Skin epidermis (tissue), 12 donors: ENCODE data around the gene PLCD3.

Experiments
- H3K27ac ChIP-seq, 21 experiments: fragments of 200-600 bp; sonication (generic) in 11 of 21; one replicate each; pipeline ENCODE4 v1.5.0; 2020; ENCODE audit warnings: mild to moderate bottlenecking in 3 of 21, inconsistent platforms in 2 of 21, moderate library complexity in 2 of 21
- H3K4me3 ChIP-seq, 7 experiments: fragments of 200-600 bp; sonication (generic) in 2 of 7; one replicate each; pipeline ENCODE4 v1.5.0; 2020; ENCODE audit warnings: inconsistent platforms in 2 of 7, mild to moderate bottlenecking in 2 of 7, moderate library complexity in 1 of 7

PLCD3 gene

DNA sequence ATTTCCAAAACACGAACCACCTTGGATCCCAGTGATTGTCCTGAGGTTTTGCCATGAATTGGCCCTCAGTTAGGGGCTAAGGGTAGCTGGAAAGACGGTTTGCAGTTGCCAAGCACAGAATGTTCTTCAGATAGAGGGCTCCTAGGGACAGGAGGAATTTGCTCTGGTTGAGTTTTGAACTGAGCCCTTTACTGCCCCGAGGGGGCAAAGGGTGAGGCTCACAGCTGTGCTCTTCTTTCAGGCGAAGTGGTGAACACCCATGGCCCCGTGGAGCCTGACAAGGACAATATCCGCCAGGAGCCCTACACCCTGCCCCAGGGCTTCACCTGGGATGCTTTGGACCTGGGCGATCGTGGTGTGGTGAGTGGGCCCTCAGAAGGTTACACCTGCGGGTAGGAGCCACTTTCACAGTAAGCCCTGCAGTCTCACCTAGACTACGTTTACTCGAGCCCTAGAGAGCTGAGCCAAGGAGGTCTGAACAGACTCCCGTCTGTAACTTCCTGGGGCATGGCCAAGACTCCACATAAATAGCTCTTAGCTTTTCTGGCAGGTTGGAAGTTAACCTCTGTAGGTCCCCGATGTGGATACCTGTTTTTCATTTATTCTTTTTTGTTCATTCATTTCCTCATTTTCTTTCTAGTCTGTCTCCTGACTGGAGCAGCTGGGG is 38.7 kb downstream of the PLCD3 start:
- no peak overlapping the region for H3K4me3 ChIP-seq
- peak overlapping the region in 20 of 21 experiments; percentile 15 to 87 (median 78) for H3K27ac ChIP-seq

DNA sequence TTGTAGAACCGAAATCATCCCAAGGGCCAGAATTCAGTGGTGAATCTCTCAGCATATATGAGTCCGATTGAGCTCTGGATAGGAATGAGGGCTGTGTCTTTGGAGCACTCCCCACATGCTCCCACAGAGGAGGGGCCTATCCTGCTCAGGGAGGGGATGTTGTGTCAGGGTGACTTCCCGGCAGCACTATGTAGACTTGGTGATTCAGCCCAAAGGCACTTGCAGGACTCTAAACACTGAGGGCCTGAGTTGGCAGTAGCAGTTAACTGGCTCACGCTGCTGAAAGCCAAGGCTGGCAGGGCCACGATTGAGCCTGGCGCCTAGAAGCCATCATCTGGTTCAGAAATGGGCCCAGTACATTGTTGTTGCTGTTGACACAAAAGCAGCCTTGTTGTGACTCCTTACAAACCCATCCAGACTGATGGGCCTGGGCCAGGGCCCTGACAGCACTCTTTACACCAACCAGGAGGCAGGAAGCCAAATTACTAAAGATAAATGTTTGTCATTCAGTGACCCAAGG is 39.3 kb downstream of the PLCD3 start:
- H3K27ac ChIP-seq = peak overlapping the region in 20 of 21 experiments; percentile 15 to 87 (median 78)
- H3K4me3 ChIP-seq = no peak overlapping the region

- Histone ChIP-seq H3K4me3 (no peak overlapping the region), H3K27ac (peak overlapping the region in 18 of 21 experiments; percentile 11 to 86 (median 75))
These were observed 40.4 kb downstream of the PLCD3 start for GRCh38 chr17:45091778-45092425.

DNA sequence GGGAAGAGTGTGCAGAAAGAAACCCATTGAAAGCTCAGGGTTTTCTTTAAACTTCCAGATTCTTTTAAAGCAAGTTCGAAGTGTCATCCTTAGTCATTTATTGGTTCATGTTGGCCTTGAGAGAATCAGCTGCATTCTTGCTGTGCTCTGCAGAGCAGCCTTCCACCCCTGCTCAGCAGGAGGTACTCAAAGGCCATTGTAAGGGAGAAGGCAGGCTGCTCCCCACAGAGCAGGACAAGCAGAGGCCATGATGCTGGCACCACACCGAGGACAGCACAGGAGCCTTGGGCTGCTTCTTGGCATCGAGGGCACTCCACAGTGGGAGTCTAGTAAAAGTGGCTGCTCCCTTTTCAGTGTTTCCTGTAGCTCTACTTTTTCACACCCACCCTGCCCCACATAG is 41.6 kb downstream of the PLCD3 start:
- no peak overlapping the region for H3K4me3 ChIP-seq
- peak overlapping the region in 6 of 21 experiments; percentile 3 to 83 (median 60) for H3K27ac ChIP-seq

DNA sequence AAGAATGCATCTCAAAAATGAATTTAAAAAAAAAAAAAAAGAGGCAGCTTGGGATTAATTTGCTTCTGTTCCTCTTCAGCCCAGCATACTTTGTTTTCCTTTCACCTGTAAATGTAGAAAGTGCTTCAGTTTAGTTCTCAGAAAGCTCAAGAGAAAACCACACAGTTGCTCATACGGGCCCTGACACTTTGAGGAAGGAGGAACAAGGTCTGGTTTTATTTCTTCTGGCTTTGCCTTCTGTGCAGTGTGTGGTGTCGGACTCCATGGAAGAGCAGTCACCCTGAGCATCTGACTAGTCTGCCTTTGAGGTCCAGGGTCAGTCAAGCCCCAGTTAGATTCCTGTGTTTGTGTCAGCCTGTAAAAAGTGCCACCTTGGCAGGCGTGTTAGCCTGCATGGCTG is 43.6 kb downstream of the PLCD3 start:
- Histone ChIP-seq H3K27ac (peak overlapping the region in 9 of 21 experiments; percentile 4 to 69 (median 56)), H3K4me3 (no peak overlapping the region)

DNA sequence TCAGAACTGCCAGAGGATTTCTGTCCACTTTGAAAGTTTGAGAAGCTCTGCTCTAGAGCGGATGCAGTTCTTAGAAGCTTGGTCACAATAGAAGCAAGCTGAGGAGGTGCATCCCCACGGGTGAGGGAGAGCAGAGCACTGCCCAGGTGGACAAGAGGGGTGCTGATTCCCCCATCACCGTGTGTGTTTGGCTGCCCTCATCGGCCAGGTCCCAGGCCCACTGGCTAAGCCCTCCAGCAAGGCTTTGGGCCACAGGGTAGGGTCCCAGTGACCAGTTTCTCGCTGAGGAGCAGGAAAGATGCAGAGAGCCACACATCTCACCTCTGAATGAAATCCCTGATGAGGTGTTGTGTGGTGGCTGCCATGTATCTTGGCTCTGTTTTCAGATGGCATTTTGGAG is 44.3 kb downstream of the PLCD3 start:
- Histone ChIP-seq H3K4me3 (no peak overlapping the region), H3K27ac (peak overlapping the region in 12 of 21 experiments; percentile 0 to 68 (median 40))

GRCh38 chr17:45087504-45087975 is 44.8 kb downstream of the PLCD3 start:
- Histone ChIP-seq H3K4me3 (no peak overlapping the region), H3K27ac (peak overlapping the region in 13 of 21 experiments; percentile 0 to 72 (median 40))

GRCh38 chr17:45086865-45087503 is 45.3 kb downstream of the PLCD3 start:
- Histone ChIP-seq H3K27ac (peak overlapping the region in 11 of 21 experiments; percentile 4 to 72 (median 45)), H3K4me3 (no peak overlapping the region)

DNA sequence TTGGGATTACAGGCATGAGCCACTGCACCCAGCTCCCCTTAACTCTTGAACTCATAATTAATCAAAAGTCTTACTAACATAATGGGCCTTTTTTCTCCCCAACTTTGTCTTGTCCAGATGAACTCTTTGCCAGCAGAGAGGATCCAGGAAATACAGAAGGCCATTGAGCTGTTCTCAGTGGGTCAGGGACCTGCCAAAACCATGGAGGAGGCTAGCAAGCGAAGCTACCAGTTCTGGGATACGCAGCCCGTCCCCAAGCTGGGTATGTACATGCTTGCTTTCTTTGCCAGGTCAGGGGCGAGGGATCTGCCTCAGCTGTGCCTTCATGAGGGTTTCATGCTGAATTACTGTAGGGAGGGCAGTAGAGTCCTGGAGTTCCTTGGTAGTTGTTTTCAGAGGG is 45.9 kb downstream of the PLCD3 start:
- Histone ChIP-seq H3K4me3 (no peak overlapping the region), H3K27ac (peak overlapping the region in 6 of 21 experiments; percentile 3 to 72 (median 42))

DNA sequence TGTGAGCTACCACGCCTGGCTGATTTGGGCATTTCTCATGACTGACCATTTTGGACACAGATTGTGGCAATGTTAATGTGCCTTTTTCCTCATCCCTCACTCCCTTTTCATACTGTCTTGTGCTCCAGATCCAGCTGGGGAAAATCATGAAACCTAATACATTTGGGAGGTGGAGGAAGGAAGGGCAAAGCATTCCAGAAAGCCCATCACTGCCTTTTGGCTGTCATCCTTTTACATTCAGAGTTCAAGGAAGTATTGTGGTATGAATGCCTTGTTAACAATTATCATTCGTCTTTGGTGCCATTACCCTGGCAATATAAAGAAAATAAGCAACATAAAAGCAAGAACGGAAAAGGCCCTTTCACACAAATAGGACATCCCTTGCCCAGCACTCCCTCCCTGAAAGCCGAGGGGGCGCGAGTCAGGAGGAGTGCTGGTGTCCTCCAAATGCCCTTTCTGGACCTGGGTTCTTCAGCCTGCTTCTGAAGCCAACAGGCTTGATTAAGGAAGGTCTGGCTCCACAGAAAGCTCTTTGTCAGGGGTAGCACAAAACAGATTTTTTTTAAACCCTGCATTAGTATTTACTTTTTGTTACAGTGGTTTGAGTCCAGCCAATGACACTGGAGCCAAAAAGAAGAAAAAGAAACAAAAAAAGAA is 51.1 kb downstream of the PLCD3 start:
- Histone ChIP-seq H3K27ac (peak overlapping the region in 1 of 21 experiments; percentile 71), H3K4me3 (no peak overlapping the region)

DNA sequence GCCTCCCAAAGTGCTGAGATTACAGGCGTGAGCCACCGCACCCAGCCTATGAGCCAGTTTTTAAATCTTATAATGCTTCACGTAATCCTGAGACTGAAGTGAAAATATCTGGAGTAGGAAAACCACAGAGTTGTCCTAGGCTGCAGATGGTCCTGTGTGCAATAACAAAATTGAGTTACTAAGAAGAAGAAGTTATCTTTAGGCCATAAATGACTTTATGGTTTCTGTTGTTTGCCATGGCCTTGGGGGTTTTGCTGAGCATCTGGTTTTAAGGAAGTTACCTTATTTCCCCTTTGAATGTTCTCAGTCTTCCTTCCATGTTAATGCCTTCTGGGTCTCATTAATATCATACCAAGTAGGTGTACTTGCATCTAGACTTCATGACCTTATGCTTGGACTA is 54.7 kb downstream of the PLCD3 start:
- H3K27ac ChIP-seq = peak overlapping the region in 10 of 21 experiments; percentile 10 to 75 (median 48)
- no peak overlapping the region for H3K4me3 ChIP-seq

- Histone ChIP-seq H3K27ac (peak overlapping the region in 9 of 21 experiments; percentile 16 to 63 (median 43)), H3K4me3 (no peak overlapping the region)
These were observed 58.8 kb downstream of the PLCD3 start for GRCh38 chr17:45073414-45074070.

- Histone ChIP-seq H3K4me3 (no peak overlapping the region), H3K27ac (no peak overlapping the region)
These were observed 61.5 kb downstream of the PLCD3 start for GRCh38 chr17:45070809-45071208.

- no peak overlapping the region for H3K27ac ChIP-seq
These were observed 62.3 kb downstream of the PLCD3 start for GRCh38 chr17:45070001-45070400.

GRCh38 chr17:45067637-45068036 is 64.7 kb downstream of the PLCD3 start:
- peak overlapping the region in 2 of 21 experiments; percentile 16 to 17 for H3K27ac ChIP-seq
- H3K4me3 ChIP-seq = no peak overlapping the region

More at GRCh38 chr17:45070001-45070400, 62.3 kb downstream of the PLCD3 start:
- no peak overlapping the region for H3K4me3 ChIP-seq

GRCh38 chr17:45063198-45063597 is 69.1 kb downstream of the PLCD3 start:
- no peak overlapping the region for H3K4me3 ChIP-seq

DNA sequence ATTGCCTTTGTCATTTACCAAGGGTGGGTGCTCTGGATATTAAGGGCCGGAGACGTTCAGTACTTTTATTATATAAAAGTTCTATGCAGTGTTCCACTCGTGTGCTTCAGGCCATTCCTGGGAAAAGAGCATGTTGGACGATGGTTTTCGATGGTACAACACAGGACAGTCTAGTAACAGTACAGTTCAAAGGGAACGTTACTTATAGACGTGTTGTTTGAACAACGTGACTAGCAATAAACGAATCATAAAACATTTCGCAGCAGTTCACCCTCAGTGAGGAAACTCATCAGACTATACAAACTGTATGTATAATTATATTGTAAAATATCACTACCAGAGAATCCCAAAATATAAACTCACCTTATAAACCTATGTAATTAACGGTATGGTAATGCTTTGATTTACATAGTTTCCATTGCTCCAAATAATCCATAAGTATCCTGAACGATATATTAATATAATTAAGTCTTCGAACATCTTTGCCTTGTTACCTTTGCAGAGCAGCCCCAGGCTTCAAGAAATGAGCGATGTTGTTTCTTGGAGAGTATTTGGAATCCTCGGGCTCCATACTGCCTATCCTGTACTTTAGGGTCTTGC is 70.6 kb downstream of the PLCD3 start:
- H3K4me3 ChIP-seq = peak overlapping the region; percentile 49 to 86 (median 74)
- peak overlapping the region in 20 of 21 experiments; percentile 68 to 96 (median 90) for H3K27ac ChIP-seq

More at GRCh38 chr17:45063198-45063597, 69.1 kb downstream of the PLCD3 start:
- H3K27ac ChIP-seq = no peak overlapping the region

GRCh38 chr17:45060797-45061605 is 71.3 kb downstream of the PLCD3 start, which contains the start of gene NMT1:
Gene NMT1, plus strand, starts transcription at chr17:45061317. Its CDS starts 13 bp downstream, at chr17:45061330.
- H3K4me3 ChIP-seq = peak within 1 kb of the TSS; percentile 49 to 86 (median 74)
- peak within 1 kb of the TSS; percentile 63 to 96 (median 90) for H3K27ac ChIP-seq
